ENCODE measurements around the gene DUSP16. TPM values are rescaled to one million over a fixed set of nuclear protein-coding genes. Genes with fewer than 3 reads are reported as not detected.

The DUSP16 gene
- total RNA-seq, 4 donors from 2014 or later = 24.2 to 34.5 (median 26.4) TPM

- no peaks in the 10 kb centered on the region for H3K27me3 ChIP-seq
- no peaks in the 10 kb centered on the region for H3K36me3 ChIP-seq
- H3K27ac ChIP-seq = no peak overlapping the region
- peaks cover 4 to 11% of the 10 kb centered on the region in 2 donors for H3K4me1 ChIP-seq
- TF ChIP-seq CTCF (IDR thresholded peaks at IDR 0.05) (no peak), POLR2A (IDR thresholded peaks at IDR 0.05) (no peak)
- H3K9me3 ChIP-seq = no peaks in the 10 kb centered on the region
- intact Hi-C loops (cut with DNase I) = no loop called here
- no peak overlapping the region for H3K4me3 ChIP-seq (replicated peaks in 1 of 3)
- WGBS, 2 donors = 86% methylated on average over 5 of the region's 5 CpGs
- no peak for DNase-seq
Measured at GRCh38 chr12:12540261-12541013, 22.2 kb downstream of the DUSP16 start.

DNA sequence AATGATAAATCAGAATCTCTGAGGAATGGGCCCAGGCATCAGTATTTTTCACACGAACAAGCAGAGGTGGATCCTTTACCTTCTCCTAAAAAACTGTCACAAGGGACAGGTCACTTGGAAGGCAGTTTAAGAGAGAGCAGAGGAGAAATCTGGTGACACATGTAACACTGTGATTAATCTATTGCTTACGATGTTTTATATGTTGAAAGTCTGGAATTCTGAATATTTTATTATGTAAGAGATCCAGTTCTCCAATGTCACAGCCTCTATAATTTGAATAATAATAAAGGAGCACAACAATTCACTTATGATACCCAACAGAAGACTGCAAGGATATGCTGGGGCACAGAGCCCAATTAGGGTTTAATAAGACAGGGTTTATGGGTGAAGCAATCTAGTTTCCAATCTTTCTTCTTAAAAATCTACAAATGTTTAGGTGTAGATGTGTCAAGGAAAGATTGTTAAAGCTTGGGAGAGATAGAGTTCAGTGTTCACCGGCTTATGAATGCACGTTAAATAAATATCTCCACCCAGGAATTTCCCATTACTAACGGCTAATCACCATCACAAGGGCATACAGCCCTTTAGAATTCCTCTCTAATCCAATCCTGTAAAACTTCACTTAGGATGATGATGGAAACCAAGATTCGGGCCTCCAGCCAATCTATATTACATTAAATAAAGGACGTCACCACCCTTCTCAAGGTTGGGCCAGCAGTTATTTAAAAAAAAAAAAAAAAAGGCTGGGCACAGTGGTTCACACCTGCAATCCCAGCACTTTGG lies 23.4 kb downstream of the DUSP16 start:
- DNase-seq = no peak
- TF ChIP-seq POLR2A (IDR thresholded peaks at IDR 0.05) = no peak
- TF ChIP-seq CTCF (IDR thresholded peaks at IDR 0.05) = no peak
- intact Hi-C loops (cut with DNase I) = no loop called here
- H3K9me3 ChIP-seq = no peaks in the 10 kb centered on the region
- peaks cover 16 to 22% of the 10 kb centered on the region in 2 donors for H3K4me1 ChIP-seq
- no peak overlapping the region for H3K27ac ChIP-seq
- no peaks in the 10 kb centered on the region for H3K36me3 ChIP-seq
- H3K4me3 ChIP-seq (replicated peaks in 1 of 3) = no peak overlapping the region
- no peaks in the 10 kb centered on the region for H3K27me3 ChIP-seq
- WGBS, 2 donors = 90 to 93% methylated on average over 7 of the region's 7 CpGs

- Histone ChIP-seq H3K27ac (no peak overlapping the region), H3K9me3 (no peaks in the 10 kb centered on the region), H3K27me3 (no peaks in the 10 kb centered on the region), H3K4me1 (peaks cover 23 to 24% of the 10 kb centered on the region in 2 donors), H3K36me3 (no peaks in the 10 kb centered on the region), H3K4me3 (replicated peaks in 1 of 3) (no peak overlapping the region)
- DNase-seq = no peak
- 84 to 91% methylated on average over 3 of the region's 3 CpGs for WGBS, 2 donors
- intact Hi-C loops (cut with DNase I) = no loop called here
- TF ChIP-seq CTCF (IDR thresholded peaks at IDR 0.05) (no peak), POLR2A (IDR thresholded peaks at IDR 0.05) (no peak)
Measured at GRCh38 chr12:12538535-12538934, 24.1 kb downstream of the DUSP16 start.

DNA sequence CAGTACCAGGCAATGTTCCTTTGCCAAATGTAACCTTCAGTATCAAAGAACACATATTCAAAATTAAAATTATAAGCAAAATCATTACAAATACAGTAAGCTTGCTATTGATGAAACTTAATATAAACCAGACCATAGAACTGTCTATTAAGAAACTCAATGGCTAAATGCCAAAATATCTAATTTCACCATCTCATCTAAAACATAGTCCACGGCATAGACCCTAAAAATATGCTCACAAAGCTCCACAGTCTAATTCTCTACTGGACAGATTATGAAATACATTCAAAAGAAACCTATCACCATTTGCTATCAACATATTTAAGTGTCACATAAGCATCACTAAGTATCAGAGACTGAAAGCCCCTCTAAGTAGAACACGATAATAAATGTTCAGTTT lies 25.2 kb downstream of the DUSP16 start:
- DNase-seq = no peak
- Histone ChIP-seq H3K4me3 (replicated peaks in 1 of 3) (no peak overlapping the region), H3K9me3 (no peaks in the 10 kb centered on the region), H3K27me3 (no peaks in the 10 kb centered on the region), H3K27ac (no peak overlapping the region), H3K36me3 (no peaks in the 10 kb centered on the region), H3K4me1 (peaks cover 26 to 34% of the 10 kb centered on the region in 2 donors)
- TF ChIP-seq CTCF (IDR thresholded peaks at IDR 0.05) = no peak
- no peak for TF ChIP-seq POLR2A (IDR thresholded peaks at IDR 0.05)
- intact Hi-C loops (cut with DNase I) = no loop called here
- 89 to 92% methylated on average over 2 of the region's 2 CpGs for WGBS, 2 donors

- Histone ChIP-seq H3K4me3 (replicated peaks in 1 of 3) (no peak overlapping the region), H3K27ac (peak overlapping the region in 2 of 3 donors; percentile 69 to 78), H3K4me1 (peaks cover 26 to 35% of the 10 kb centered on the region in 2 donors), H3K9me3 (no peaks in the 10 kb centered on the region), H3K27me3 (no peaks in the 10 kb centered on the region), H3K36me3 (no peaks in the 10 kb centered on the region)
- WGBS, 2 donors = 36 to 43% methylated on average over 4 of the region's 4 CpGs
- TF ChIP-seq POLR2A (IDR thresholded peaks at IDR 0.05) = no peak
- TF ChIP-seq CTCF (IDR thresholded peaks at IDR 0.05) = no peak
- intact Hi-C loops (cut with DNase I) = no loop called here
- peak; percentile 60 to 76 for DNase-seq
Measured at GRCh38 chr12:12534975-12535374, 27.7 kb downstream of the DUSP16 start.
